Tibial nerve (tissue), 3 donors: ENCODE data around the gene HRH2.

Experiments used
- POLR2A ChIP-seq, 2 donors: fragments of 450-650 bp; IDR thresholded peaks; one replicate each; pipeline ENCODE4 v1.6.1; 2017; ENCODE audit warnings: antibody characterized with exemption in 2 of 2, mild to moderate bottlenecking in 2 of 2, moderate library complexity in 2 of 2
- TF ChIP-seq, protein P1 (sequence below), 5 experiments: fragments of 200-600 bp in 3 of 5; fragments of 450-650 bp in 2 of 5; sonication (generic) in 3 of 5; IDR thresholded peaks; one replicate each; pipeline ENCODE4 v1.5.1; 2016 to 2019; ENCODE audit warnings: antibody characterized with exemption in 5 of 5, mild to moderate bottlenecking in 3 of 5, moderate library complexity in 2 of 5

DNA sequence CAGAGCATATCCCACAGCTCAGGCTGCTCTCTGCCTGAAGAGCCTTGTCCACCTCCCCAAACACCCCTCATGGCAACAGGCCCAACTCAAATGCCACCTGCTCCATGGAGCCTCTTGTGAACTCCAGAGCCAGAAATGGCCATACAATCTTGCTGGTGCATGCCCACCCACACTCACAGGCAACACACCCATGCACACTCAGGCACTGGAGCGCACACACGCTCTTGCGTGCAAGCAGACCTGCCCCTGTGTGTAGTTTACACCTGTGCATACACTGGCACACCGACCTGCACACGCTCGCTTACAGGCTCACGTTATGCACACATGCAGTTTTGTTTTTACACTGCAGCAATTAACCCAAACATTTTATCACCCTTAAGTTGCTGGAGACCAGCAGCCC, 40.0 kb downstream of the HRH2 start:
- TF ChIP-seq, protein P1, sequence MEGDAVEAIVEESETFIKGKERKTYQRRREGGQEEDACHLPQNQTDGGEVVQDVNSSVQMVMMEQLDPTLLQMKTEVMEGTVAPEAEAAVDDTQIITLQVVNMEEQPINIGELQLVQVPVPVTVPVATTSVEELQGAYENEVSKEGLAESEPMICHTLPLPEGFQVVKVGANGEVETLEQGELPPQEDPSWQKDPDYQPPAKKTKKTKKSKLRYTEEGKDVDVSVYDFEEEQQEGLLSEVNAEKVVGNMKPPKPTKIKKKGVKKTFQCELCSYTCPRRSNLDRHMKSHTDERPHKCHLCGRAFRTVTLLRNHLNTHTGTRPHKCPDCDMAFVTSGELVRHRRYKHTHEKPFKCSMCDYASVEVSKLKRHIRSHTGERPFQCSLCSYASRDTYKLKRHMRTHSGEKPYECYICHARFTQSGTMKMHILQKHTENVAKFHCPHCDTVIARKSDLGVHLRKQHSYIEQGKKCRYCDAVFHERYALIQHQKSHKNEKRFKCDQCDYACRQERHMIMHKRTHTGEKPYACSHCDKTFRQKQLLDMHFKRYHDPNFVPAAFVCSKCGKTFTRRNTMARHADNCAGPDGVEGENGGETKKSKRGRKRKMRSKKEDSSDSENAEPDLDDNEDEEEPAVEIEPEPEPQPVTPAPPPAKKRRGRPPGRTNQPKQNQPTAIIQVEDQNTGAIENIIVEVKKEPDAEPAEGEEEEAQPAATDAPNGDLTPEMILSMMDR (IDR thresholded peaks at IDR 0.05), result no peak
- no peak for TF ChIP-seq POLR2A (IDR thresholded peaks at IDR 0.05)
